ENCODE data around the gene GHITM. TPM values are rescaled to one million over a fixed set of nuclear protein-coding genes. Genes with fewer than 3 reads are reported as not detected.

GHITM gene
- total and polyA plus RNA-seq, 2 of the 4 experiments (the other 2 are of a cell fraction), result 103 to 185 TPM

- WGBS, 2 experiments (ENCODE audit: extremely low coverage in 2 of 2, insufficient read length in 1 of 2), result no CpG with 5 or more reads among the region's 2 CpGs
- Histone ChIP-seq H3K27me3 (ENCODE audit: control insufficient read depth, insufficient read depth, low read length) (no peaks in the 10 kb centered on the region), H2BK15ac (ENCODE audit: low read depth, low read length) (no peak overlapping the region), H3K4me3 (ENCODE audit: insufficient read depth, low read depth, low read length) (no peak overlapping the region), H3K56ac (ENCODE audit: extremely low read depth, insufficient read depth, low read length) (no peak overlapping the region), H3K4ac (ENCODE audit: low read depth, low read length) (no peak overlapping the region), H3K9me1 (ENCODE audit: insufficient read depth, low read length) (no peaks in the 10 kb centered on the region), H2AFZ (replicated peaks; ENCODE audit: low read length, poor library complexity) (no peak overlapping the region), H3K14ac (replicated peaks; ENCODE audit: low read depth, low read length) (no peak overlapping the region), H2BK120ac (ENCODE audit: low read depth, low read length) (no peak overlapping the region), H4K91ac (ENCODE audit: insufficient read depth, low read depth, low read length) (no peak overlapping the region), H2BK20ac (ENCODE audit: low read depth, low read length) (no peak overlapping the region), H3K23ac (ENCODE audit: low read depth, low read length) (no peak overlapping the region), H3K27ac (ENCODE audit: insufficient read depth, low read length) (no peak overlapping the region), H4K8ac (ENCODE audit: low read depth in 2 of 2, low read length in 2 of 2) (no peak overlapping the region), H3K79me1 (ENCODE audit: low read depth in 1 of 2, low read length in 2 of 2) (no peaks in the 10 kb centered on the region), H3K18ac (ENCODE audit: low read depth, low read length) (no peak overlapping the region), H2AK9ac (replicated peaks; ENCODE audit: low read depth, low read length, poor library complexity) (no peak overlapping the region), H3K9ac (ENCODE audit: low read depth, low read length) (no peak overlapping the region), H4K5ac (ENCODE audit: low read depth, low read length) (no peak overlapping the region), H4K20me1 (ENCODE audit: insufficient read depth, low read length) (no peaks in the 10 kb centered on the region), H3K36me3 (ENCODE audit: control insufficient read depth, insufficient read depth, low read length) (no peaks in the 10 kb centered on the region), H3K4me2 (ENCODE audit: low read depth, low read length) (no peak overlapping the region), H2AK5ac (ENCODE audit: low read depth, low read length) (no peak overlapping the region), H3K4me1 (ENCODE audit: control insufficient read depth, insufficient read depth, low read length) (no peaks in the 10 kb centered on the region), H3K9me3 (ENCODE audit: control insufficient read depth, insufficient read depth, low read length) (no peaks in the 10 kb centered on the region), H2BK5ac (ENCODE audit: low read depth, low read length, poor library complexity, severe bottlenecking) (no peak overlapping the region)
- in situ Hi-C loops (cut with MboI; ENCODE audit: low sequenced_read_pairs), result no loop called here
- ATAC-seq (ENCODE audit: low read depth) (no peak), DNase-seq (no peak)
- TF ChIP-seq CHD1 (IDR thresholded peaks at IDR 0.05; ENCODE audit: low read depth, low read length), result no peak
- no peak for TF ChIP-seq BHLHE40 (IDR thresholded peaks at IDR 0.05; ENCODE audit: low read depth, low read length)
- no peak for TF ChIP-seq POLR2A (IDR thresholded peaks at IDR 0.05; ENCODE audit: low read depth, low read length)
- TF ChIP-seq NFE2L2 (IDR thresholded peaks at IDR 0.05; ENCODE audit: low read depth, low read length), result no peak
- TF ChIP-seq CEBPB (IDR thresholded peaks at IDR 0.05; ENCODE audit: low read depth, low read length), result no peak
- TF ChIP-seq RAD21 (IDR thresholded peaks at IDR 0.05; ENCODE audit: low read length), result no peak
- TF ChIP-seq FOS (IDR thresholded peaks at IDR 0.05; ENCODE audit: low read depth, low read length), result no peak
- BruUV-seq (replicated peaks), result no TSS peak
- intact Hi-C loops (cut with micrococcal nuclease), result no loop called here
- CTCF ChIA-PET, result no interaction called here
- POLR2A ChIA-PET (ENCODE audit: unreplicated experiment), result no interaction called here
- dilution Hi-C loops (cut with HindIII; ENCODE audit: low sequenced_read_pairs, unreplicated experiment), result no loop called here
Observed at GRCh38 chr10:84101042-84101441, 38.3 kb upstream of the GHITM start.
